Activated T-cell treated with anti-CD3 and anti-CD28 coated beads for 1 hour (primary cell): ENCODE measurements around the gene PARP6.
"Not testable (repeated sequence)": the region's sequence is repeated elsewhere in the genome, so short reads cannot be mapped to it uniquely, and the experiment has no call there.

Experiments
- DNase-seq: peaks from one replicate; pipeline ENCODE4 v3.0.0-alpha.2; 2020; ENCODE audit warnings: low read depth

Gene PARP6

DNA sequence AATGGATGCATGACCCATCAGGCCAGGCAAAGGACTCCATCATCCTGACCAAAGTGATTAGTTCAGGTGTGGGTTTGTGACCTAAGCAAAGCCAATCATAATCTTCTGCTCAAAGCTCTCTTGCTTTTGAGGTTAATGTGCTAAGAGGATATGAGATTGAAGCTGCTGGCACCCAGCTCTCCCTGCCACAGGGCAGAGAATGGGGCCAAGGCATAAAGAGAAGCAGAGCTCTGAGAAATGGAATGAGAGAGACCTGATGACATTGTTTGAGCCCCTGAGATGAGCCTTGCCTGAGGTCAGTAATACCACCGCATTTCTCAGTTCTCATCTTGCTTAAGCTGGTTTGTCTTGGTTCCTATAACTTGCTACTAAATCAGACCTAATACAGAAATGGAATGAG lies 6.4 kb upstream of the PARP6 start:
- no peak for DNase-seq

DNA sequence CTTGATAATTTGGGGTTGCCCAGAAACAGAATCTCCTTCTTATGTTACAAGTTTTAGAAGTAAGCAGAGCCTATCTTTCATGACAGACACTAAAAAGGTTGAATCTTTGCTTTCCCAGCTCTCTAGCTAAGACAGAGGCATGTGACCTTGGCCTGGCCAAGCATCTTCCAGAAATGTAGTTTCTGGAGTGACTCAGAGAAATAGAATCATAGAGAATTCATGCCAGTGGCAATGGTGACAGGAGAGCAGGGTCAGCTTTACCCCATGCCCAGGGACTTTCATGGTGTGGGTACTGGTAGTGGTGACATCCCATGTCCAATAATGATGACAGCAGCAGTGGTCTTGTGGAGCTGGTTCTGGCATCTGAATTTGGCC lies 4.0 kb upstream of the PARP6 start:
- no peak for DNase-seq

DNA sequence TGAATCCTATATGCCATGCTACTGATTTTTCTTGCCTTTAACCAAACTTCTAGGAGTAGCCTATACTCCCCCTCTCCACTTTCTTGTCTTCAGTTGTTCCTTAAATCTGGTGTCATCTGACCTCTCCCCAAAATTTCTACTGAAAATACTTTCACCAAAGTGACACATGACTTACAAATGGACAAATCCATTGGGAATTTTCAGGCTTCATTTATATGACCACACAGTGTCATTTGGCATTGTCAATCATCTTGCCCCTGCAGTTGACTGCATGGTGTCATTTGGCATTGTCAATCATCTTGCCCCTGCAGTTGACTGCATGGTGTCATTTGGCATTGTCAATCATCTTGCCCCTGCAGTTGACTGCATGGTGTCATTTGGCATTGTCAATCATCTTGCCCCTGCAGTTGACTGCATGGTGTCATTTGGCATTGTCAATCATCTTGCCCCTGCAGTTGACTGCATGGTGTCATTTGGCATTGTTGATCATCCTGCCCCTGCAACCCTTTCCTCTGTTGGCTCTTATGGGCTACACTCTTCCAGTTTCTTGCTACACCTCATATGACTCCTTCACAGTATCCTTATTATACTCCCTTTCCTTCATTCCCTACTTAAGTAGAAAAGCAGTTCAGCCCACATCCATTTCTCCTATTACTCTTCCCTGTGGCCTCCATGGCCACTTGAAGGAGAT lies 3.4 kb upstream of the PARP6 start:
- not testable (repeated sequence) for DNase-seq

DNA sequence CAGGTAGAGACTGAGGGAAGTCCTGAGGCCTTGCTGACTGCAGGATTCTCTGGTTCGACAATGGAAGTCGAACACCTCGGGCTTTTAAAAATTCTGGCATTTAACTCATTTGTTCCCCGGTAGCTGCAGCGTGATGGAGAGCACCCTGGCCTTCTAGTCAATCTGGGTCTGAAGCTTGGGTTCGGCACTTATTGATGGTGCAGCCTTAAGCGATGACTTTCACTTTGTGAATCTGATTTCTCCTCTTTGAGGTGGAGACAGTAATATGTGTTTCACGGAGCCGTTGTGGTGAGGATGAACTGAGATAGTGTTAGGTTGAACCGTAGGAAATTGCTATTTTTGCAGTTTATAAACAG lies 621 bp upstream of the PARP6 start:
- no peak for DNase-seq

DNA sequence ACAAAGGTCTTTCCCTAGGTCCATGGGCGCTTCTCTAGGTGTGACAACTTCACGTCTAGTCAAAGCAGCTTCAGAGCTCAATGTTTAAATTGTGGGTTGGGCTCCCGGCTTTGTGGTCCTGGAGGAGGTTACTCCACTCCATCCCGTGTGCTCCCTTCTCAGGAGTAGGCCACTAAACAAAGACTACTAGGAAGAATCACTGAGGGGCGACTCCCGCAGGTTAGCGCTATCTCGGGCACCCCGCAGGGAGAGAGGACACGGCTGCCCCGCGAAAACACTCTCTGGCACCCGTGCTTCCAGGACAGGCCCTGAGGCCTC lies 500 bp downstream of the PARP6 start:
- DNase-seq = no peak

DNA sequence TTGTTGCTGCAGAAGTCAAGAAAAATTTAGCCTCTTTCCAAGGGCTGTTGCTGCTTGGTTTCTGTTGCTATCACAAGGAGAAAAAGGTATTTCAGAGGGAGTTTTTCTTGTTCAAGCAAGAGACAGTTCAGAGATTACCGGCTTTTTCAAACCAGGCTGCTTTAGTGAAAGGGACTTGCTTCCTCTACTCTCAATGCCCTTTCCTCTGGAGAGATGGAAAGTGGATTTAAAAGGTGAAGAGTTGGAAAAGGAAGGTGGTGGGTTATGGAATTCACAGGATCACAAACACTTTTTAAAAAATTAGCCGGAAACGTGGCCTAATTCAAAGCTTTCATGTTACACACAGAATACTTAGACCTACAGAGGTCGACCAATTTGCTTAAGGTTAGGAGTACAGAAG lies 1.1 kb downstream of the PARP6 start:
- DNase-seq = no peak

DNA sequence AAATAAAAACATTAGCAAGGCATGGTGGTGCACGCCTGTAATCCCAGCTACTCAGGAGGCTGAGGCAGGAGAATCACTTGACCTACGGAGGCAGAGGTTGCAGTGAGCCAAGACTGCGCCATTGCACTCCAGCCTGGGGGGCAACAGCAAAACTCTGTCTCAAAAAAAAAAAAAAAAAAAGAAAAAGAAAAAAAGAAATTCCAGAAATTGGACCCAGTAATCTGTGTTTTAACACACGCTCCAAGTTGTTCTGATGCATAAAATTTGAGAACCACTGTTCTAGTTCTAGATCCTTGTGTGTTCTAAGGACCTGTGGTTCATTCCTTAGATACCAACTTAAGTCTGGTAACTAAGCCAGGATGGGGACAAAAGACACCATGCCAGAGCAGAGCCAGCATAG lies 2.6 kb downstream of the PARP6 start:
- DNase-seq = no peak

DNA sequence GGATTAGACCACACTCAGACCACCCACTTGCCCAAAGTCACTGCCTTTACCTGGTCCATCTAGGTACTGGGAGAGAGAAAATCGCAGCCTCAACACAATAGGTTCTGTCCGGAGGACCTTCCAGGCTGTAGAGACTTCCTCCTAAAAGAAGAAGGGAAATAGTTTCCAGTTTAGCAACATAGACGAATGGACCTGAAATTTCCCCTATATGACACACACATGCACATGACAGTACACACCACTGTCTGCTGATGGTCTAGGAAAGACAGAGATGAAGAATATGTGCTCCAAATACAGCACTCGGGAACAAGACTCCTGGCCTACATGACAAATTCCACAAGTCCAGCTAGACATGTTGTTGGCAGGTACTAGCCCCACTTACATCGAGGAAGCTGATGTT lies 7.3 kb downstream of the PARP6 start:
- DNase-seq = no peak

DNA sequence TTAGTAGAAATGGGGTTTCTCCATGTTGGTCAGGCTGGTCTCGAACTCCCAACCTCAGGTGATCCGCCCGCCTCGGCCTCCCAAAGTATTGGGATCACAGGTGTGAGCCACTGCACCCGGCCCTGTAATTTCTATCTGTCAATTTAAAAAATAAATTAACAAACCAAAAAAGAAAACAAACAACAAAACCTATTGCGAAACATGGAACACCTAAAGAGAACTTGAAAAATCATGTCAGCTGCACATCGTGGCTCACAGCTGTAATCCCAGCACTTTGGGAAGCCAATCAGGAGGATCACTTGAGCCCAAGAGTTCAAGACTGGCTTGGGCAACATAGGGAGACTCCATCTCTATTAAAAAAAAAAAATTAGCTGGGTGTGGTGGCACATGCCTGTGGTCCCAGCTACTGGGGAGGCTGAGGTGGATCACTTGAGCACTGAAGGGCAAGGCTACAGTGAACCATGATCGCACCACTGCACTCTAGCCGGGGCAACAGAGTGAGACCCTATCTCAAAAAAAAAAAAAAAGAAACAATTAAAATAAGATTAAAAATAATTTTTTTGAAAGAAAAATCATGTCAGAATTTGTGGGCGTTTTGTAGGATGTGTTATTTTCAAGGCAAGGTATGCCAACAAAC lies 19.6 kb downstream of the PARP6 start:
- DNase-seq = no peak

DNA sequence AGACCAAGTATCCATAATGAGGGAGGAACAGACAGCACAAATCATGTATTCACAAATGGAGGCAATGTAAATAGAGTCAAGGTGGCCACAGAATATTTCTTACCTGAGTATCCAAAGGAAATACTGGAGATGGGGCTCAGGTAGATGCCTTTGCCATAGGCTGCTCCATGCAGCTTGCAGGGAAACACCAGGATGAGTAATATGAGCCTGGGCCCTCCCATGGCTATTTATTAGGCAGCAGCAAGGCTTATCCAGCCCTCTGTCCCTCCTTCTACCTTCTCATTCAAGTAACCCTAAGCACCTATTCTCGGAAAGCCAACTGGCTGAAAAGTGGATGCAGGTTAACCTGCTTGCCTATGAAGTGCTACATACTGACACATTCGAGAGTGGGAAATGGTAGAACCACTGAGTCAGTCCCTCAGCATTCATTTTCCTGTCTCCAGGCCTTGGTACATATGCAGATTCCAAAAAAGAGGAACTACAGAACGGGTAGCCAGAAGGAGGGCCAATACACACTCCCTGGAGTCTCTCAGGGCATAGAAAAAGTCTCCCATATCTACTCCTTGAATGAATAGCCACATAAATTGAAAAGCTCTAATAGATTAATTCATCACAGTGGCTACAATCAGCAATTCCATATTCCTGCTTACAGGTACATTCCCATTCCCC lies 23.1 kb downstream of the PARP6 start:
- no peak for DNase-seq

DNA sequence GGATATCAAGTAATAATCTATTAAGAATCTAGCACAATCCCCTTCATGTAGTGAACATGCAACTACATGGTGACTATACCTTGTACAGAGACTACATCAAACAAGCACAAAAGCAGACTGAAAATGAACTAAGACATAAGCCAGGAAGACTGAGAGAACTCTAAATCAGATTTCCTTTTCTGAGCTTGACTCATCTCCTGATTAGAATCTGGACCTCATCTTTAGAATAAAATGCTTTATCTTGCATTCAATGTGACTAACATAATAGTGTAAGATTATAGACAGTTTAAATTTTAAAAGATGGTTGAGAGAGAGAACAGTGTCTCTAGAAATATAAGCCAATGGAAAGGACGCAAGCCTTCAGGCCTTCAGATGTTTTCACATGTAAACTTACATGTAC lies 23.8 kb downstream of the PARP6 start:
- no peak for DNase-seq

DNA sequence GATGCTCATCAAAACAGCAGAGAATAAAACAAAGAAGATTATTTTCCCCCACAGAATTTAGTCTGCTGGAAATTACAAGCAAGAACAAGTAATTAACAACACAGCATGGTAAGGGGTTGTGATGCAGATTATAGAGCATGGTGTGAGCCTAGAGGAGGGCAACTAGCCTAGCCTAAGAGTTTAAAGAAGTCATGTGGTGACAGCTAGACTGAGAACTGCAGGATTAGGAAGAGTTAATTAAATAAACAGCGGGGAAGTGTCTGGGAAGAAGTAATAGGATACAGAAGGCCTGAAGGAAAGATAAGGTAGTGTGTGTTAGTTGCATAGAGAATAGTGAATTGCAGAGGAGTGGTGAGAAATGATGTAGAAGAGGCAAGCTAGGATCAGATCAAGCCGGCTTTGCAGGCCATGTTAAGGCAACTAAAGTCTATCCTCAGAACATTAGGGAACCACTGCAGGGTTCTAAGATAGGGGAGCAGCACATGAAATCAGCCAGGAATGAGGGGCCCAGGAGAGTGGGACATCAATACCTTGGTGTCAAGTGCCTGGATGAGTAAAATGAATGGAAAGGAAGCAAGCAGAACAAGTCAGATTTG lies 29.5 kb downstream of the PARP6 start:
- DNase-seq = no peak

DNA sequence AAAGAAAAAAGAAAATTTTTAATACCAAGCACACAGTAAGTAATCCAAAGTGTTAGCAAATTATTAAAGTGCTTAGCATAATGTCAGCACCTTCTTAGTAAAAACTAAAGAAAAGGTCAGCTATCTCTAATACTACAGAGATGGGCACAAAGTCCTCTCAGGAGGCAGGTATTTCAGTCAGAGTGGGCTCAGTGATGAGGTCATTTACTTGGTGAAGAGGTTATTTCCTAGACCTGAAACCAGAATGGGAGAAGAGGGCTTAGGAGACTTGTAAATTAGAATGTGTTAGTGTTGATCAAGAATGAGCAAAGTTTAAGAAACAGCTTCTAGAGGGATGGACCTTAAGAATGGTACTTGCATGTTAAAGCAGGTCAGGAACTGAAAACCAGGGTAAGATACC lies 32.7 kb downstream of the PARP6 start:
- DNase-seq = no peak

DNA sequence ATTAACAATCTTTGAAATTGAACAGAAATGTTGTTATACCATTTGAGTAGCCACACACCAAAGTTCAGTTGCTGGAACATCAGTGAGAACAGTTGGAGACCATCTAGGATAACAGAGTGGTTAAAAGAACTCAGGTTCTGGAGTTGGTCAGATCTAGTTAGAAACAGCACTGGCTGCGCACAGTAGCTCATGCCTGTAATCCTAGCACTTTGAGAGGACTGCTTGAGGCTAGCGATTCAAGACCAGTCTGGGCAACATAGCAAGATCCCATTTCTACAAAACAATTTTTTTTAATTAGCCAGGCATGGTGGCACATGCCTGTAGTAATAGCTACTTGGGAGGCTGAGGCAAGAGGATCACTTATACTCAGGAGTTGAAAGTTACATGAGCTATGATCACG lies 33.8 kb downstream of the PARP6 start:
- no peak for DNase-seq

DNA sequence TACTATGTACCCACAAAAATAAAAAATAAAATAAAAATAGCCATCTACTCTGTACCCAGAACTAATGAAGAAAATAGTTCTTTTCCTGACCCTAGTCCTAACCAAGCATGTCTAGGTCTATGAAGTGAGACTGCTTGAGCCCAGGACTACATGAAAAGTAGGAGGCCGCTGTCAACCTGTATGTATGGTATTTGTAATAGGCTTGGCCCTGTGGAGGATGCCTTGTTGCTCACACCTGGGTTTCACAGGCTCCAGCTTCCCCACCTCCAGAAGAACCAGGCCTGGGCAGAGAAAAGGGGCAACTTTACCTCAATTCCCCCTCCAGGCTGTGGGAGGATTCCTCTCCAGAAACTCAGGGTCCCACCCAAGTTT lies 34.5 kb downstream of the PARP6 start:
- no peak for DNase-seq

DNA sequence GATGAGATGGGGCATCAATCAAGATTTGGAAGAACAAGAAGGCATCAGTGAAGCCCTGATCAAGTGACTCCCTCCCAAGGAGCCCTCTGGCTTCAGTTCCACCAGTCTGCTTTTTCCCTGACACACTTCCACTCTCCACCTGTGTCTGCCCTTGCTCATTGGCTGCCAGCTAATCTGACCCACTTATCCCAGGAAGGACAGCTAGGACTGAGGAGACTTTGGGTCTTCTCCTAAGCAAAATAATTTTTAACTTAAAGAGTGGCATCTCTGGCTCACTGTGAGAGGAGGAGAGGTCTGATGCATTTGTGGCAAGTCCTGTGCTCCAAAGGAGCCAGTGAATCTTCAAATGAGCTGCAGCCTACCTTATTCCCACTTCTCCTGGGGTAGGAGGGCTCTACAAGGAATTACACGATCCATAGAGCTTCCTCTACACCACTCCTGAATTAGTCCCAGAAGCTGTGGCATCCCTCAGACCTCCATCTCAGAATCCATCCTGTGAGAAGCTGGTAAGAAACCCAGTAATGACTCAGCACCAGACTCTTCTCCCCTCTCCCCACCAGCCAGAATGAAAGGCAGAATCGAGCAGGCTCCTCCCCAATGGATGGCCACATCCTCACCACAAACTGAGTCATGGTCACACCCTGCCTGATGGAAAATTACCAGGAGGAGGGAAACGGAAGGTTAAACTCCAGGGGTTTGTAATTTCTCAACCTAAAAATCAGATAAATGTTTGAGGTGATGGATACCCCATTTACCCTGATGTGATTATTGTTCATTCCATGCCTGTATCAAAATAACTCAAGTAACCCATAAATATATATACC lies 35.1 kb downstream of the PARP6 start:
- peak; percentile 20 for DNase-seq

DNA sequence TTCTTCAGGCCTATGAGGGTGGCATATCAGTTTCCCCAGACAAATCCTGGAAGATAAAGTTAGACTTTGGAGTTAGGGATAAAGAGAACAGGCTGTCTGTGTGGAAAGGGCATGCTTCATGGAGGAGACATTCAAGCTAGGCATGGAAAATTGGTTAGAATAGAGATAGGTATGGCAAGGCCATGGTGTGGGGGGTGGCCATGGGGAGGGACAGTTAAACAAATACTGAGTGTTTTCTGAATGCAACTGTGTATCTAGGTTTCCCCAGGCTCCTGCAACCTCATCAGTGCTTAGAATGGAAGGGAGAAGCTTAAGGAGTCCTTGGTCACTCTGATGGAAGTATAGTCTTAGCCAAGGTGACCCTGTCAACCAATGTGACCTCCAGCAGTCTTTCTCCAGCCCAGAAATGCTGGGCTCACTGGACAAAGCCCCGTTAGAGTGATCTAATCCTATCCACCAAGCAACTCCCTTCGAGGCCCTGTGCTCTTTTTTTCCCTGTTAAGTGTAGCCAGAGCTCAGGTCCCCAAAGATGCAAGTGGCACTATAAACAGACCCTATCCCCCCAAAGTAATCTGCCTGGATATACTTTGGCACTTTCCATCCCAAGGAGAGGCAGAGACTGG lies 35.9 kb downstream of the PARP6 start:
- DNase-seq = no peak

DNA sequence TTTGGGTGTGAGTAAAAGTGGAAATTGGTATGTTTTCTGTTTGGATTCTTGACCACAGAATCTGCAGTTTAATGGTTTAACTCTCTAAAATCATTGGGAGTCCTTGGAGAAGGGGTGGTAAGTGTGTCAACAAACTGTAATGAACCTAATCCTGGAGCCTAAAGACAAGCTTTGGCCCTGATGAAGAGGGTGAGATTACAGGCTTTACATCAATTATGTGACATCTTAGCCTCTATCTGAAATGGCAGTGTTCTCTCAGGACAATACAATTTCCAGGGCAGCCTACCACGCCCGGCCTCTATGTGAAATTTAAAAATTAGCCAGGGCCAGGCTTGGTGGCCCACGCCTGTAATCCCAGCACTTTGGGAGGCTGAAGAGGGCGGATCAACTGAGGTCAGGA lies 37.1 kb downstream of the PARP6 start:
- no peak for DNase-seq

DNA sequence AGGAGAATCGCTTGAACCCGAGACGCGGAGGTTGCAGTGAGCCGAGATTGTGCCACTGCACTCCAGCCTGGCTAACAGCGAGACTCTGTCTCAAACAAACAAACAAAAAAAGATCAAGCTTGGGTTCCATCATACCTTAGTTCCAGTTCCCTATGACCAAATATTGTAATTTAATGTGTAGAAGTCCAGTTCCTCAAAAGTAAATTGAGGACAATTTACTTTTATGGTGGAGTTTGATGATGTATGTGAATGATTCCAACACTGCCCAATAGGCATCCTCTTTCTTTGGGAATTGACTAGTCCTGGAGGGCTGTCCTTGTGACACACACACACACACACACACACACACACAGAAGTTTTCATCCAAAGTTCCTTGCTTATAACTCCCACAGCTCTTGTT lies 38.6 kb downstream of the PARP6 start:
- DNase-seq = no peak

DNA sequence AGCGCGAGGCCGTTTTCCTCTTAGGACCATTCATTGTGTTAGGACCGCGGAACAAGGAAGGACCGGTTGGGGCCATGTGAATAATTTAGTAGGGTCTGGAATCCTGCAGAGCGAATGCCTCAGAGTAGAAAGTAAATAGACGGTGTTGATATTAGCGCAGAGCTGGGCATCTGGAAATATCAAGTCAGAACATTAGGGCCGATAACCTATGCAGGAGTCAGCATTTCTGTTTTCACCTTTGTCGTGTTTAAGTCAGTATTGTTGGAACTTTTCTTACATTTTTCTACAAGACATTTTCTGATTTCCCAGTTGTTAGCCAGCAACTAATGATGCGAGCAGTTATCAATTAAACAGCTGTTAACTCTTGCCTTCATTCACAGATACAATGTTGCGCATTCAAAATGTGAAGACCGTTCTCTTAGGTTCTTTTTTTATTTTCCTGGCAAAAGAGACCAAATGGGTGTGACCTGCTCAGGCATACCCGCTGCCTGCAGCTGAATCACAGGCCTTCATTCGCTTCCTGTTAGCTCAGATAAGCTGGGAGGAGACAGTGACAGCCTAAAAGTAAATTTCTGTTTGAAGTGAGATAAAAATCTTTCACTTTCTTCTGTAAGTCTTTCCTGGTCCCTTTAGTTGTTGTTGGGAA lies 40.4 kb downstream of the PARP6 start:
- DNase-seq = peak; percentile 33

DNA sequence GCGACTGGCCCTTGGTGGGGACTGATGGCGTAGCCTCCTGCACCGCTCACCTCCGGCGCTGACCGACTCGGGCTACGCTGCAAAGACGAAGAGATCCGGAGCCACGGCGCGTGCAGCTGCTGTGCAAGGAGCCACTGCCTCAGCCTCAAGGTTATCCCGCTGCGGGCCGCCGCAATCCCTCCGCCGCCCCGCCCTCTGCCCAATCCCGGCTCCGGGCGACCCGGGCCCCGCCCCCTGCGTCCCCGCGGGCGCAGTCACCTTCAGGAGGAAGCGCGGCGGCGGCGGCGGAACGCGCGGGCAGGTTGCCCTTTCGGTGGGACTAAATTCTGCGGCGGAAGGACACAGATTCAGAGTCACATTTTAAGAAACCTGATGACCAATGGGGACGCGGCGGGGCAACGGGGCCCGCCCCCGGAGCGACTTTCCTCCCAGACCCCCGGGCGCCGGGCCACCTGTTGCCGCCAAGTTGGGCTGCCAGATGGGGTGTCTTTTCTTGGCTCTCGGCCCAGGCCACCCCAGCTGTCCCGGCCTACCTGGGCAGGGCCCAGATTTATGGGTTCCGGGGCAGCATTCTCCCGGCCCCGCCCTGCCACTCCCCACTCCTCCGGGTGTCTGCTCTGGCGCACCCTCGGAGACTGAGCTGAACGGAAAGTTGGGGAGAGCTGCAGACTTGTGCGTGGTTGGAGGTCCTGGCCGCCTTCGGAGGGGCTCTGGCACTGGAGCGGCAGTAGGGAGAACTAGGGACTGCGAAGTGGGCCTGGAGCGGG lies 41.1 kb downstream of the PARP6 start, which contains the start of gene PKM:
Gene PKM, minus strand, starts transcription at position 125 of the 767 bp plus-strand sequence. CDS start 12,093 bp downstream, outside the sequence.
- DNase-seq = peak; percentile 89
